HL-60 (cell line): ENCODE data around the gene RTCB.

Source experiments
- DNase-seq, 2 experiments: peaks; one replicate each; pipeline ENCODE4 v3.0.0-alpha.2; 2010 to 2020; ENCODE audit warnings: low read depth in 1 of 2, low spot score in 1 of 2
- H3K27ac ChIP-seq: fragments of 250-450 bp; sonication (Bioruptor Pico); replicated peaks from 2 replicates; pipeline ENCODE4 v1.5.1; 2020; ENCODE audit warnings: mild to moderate bottlenecking, moderate library complexity
- H3K27me3 ChIP-seq: fragments of 250-450 bp; sonication (Bioruptor Pico); 2 replicates; pipeline ENCODE4 v1.5.1; 2021; ENCODE audit warnings: mild to moderate bottlenecking, moderate library complexity; ENCODE audit not compliant: insufficient read depth, poor library complexity, severe bottlenecking
- H3K4me3 ChIP-seq: replicated peaks from 2 replicates; pipeline ENCODE4 v1.5.1; 2011; ENCODE audit warnings: mild to moderate bottlenecking, control low read depth, low read length; ENCODE audit not compliant: insufficient read depth
- CTCF ChIP-seq: IDR thresholded peaks from one replicate; pipeline ENCODE4 v1.5.1; 2011; ENCODE audit warnings: low read length, control low read depth, inconsistent platforms; ENCODE audit not compliant: insufficient read depth
- GABPA ChIP-seq: IDR thresholded peaks from 2 replicates; pipeline ENCODE4 v1.6.1; 2012; ENCODE audit warnings: low read depth
- POLR2AphosphoS5 ChIP-seq: IDR thresholded peaks from 2 replicates; pipeline ENCODE4 v1.6.1; 2012; ENCODE audit warnings: low read depth
- REST ChIP-seq: IDR thresholded peaks from 2 replicates; pipeline ENCODE4 v1.6.1; 2012; ENCODE audit warnings: low read depth; ENCODE audit not compliant: insufficient replicate concordance
- SPI1 ChIP-seq: IDR thresholded peaks from 2 replicates; pipeline ENCODE4 v1.6.1; 2012; ENCODE audit warnings: low read depth, mild to moderate bottlenecking, borderline replicate concordance

The RTCB gene

GRCh38 chr22:32423664-32424063 lies 11.6 kb upstream of the RTCB start:
- Histone ChIP-seq H3K4me3 (no peak overlapping the region), H3K27me3 (peaks cover 4% of the 10 kb centered on the region), H3K27ac (no peak overlapping the region)
- TF ChIP-seq GABPA (no peak), REST (no peak), SPI1 (no peak), CTCF (no peak), POLR2AphosphoS5 (no peak)
- no peak for DNase-seq

GRCh38 chr22:32422062-32422461 lies 10.0 kb upstream of the RTCB start:
- DNase-seq: no peak
- Histone ChIP-seq H3K27me3 (peaks cover 4% of the 10 kb centered on the region), H3K27ac (no peak overlapping the region), H3K4me3 (no peak overlapping the region)
- TF ChIP-seq SPI1 (no peak), CTCF (no peak), REST (no peak), GABPA (no peak), POLR2AphosphoS5 (no peak)

- no peak for DNase-seq
- TF ChIP-seq SPI1: no peak
- no peak overlapping the region for H3K27ac ChIP-seq
- peaks cover 4% of the 10 kb centered on the region for H3K27me3 ChIP-seq
- no peak overlapping the region for H3K4me3 ChIP-seq
Observed at GRCh38 chr22:32421484-32421883, 9.4 kb upstream of the RTCB start.

- peaks cover 4% of the 10 kb centered on the region for H3K27me3 ChIP-seq
- no peak for DNase-seq
- H3K4me3 ChIP-seq: no peak overlapping the region
- H3K27ac ChIP-seq: no peak overlapping the region
- TF ChIP-seq CTCF (no peak), SPI1 (no peak), GABPA (no peak), REST (no peak), POLR2AphosphoS5 (no peak)
Observed at GRCh38 chr22:32417906-32418305, 5.9 kb upstream of the RTCB start.
